ENCODE measurements around the gene ARIH2.

- TF ChIP-seq GATA2 (IDR thresholded peaks at IDR 0.05; ENCODE audit: low read depth, low read length), result no peak
- no peak for TF ChIP-seq GATA3 (IDR thresholded peaks at IDR 0.05; ENCODE audit: low read depth, low read length)
Measured at GRCh38 chr3:48979451-48979850, 60.8 kb downstream of the ARIH2 start.
